GM21381 (cell line): ENCODE results near the gene SRPRB.

Experiments used
- ATAC-seq: cut with Tn5 transposase; IDR thresholded peaks from one replicate; pipeline ENCODE4 v1.9.1; 2021; ENCODE audit warnings: mild to moderate bottlenecking, moderate library complexity; ENCODE audit not compliant: unreplicated experiment

Gene SRPRB, protein sequence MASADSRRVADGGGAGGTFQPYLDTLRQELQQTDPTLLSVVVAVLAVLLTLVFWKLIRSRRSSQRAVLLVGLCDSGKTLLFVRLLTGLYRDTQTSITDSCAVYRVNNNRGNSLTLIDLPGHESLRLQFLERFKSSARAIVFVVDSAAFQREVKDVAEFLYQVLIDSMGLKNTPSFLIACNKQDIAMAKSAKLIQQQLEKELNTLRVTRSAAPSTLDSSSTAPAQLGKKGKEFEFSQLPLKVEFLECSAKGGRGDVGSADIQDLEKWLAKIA

DNA sequence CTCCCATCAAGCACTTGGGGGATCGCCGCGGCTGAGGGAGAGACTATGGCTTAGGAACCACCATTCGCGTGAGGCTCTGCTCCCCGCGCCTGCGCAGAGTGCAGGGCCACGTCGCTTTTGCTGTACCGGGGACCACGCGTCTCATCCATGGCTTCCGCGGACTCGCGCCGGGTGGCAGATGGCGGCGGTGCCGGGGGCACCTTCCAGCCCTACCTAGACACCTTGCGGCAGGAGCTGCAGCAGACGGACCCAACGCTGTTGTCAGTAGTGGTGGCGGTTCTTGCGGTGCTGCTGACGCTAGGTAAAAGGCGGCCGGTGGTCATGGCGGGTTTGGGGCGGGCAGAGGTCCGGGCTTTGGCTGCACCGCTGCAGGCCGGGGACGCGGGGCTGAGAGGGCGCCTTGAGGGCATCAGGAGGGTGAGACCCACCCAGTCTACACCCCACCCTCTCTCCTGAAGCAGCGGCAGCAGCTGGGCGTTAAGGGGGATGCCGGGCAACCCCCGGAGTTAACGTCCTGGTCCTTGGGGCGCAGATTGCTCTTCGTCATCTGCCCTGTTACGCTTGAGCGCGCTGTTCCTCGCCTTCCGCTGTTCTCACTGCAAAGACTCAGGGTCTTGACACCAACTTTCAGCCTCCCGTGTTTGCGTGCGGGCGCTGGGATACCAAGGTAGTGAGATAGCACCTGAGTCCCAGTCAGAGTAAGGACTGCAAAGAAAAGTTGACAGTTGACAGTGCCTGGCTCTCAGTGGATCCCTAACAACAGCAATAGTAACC lies at the start of gene SRPRB:
Gene SRPRB, plus strand, starts transcription at position 114 of the 774 bp plus-strand sequence. Its CDS starts 34 bp downstream, at position 148.
- peak; percentile 97 for ATAC-seq

DNA sequence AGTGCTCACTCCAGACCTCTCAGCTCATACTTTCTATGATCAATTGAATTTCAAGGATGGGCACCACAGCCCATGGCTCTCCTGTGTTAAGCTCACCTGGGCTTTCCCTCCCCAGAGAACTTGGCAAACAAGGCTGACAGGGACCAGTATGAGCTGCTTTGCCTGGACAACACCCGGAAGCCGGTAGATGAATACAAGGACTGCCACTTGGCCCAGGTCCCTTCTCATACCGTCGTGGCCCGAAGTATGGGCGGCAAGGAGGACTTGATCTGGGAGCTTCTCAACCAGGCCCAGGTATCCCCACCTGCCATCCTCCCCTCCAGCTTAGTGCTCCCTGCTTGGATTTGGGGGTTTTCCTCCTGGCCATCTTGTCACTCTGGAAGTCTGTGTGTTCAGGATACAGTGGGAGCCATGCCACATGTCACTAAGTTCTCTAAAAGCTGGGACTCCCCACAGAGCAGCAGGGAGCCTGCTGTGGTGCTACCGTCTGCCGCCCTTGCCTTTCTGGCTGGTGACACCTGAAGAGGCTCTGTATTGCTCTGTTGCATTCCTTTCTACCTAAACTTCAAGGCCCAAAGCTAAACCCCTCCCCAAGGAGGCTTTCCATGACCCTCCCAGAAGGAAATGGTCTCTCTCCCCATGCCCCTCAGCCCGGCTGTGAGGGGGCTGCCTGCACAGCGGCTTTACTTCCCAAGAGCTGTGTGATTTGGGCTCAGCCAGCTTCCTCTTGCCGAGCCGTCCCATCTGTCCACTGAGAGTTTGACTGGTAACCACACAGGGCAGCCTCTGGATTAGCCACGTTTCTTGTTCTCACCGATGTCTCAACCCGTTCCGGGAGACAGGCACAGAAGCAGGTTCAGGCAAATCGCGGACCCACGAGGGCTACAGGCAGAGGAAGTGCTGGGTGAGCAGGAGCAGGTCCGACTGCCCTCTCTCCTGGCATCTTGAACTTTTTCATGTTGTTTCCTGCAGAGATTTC lies 48.6 kb upstream of the SRPRB start:
- no peak for ATAC-seq

DNA sequence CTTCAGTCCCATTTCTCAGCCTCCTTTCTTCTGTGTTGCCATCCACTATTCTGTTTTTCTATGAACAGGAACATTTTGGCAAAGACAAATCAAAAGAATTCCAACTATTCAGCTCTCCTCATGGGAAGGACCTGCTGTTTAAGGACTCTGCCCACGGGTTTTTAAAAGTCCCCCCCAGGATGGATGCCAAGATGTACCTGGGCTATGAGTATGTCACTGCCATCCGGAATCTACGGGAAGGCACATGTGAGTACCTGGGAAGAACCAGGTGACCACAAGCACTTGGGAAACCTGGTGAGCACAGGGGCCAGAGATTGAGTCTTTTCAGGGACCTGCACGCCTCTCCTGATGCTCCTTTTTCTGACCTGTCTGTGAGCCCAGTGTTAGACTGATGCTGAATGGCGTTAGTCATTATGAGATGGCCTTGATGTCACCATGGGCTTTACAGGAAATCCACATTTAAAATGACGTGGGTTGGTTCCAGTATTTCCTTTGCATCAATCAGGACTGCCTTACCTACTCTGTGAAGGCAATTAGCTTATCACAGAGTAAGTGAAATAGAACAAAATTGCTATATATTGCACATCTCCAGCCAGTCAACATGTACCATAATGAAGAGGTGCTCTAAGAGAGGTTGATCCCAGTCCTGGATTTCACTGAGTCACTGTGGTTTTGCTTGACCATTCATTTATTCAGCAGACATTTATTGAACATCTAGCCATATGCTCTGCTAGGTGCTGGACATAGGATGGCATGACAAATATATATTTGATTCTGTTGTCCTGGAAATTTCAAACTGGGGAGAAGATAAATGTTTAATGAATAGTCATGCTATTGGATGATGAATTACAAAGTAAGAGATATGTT lies 47.7 kb upstream of the SRPRB start:
- no peak for ATAC-seq

DNA sequence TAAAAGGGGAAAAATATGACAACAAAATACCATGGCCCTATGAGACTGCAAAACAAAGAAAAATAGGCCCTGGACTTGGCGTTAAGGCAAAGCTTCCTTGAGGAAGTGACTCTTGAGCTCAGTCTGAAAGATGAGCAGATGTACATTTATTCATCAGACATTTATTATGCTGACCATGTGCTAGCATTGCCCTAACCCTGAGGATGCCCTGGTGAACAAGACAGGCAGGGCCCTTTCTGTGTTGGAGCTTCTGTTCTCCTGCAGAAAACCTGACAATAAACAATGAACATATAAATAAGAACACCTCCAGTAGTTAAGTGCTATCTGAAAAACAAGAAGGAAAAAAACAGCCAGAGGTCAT lies 47.1 kb upstream of the SRPRB start:
- no peak for ATAC-seq

DNA sequence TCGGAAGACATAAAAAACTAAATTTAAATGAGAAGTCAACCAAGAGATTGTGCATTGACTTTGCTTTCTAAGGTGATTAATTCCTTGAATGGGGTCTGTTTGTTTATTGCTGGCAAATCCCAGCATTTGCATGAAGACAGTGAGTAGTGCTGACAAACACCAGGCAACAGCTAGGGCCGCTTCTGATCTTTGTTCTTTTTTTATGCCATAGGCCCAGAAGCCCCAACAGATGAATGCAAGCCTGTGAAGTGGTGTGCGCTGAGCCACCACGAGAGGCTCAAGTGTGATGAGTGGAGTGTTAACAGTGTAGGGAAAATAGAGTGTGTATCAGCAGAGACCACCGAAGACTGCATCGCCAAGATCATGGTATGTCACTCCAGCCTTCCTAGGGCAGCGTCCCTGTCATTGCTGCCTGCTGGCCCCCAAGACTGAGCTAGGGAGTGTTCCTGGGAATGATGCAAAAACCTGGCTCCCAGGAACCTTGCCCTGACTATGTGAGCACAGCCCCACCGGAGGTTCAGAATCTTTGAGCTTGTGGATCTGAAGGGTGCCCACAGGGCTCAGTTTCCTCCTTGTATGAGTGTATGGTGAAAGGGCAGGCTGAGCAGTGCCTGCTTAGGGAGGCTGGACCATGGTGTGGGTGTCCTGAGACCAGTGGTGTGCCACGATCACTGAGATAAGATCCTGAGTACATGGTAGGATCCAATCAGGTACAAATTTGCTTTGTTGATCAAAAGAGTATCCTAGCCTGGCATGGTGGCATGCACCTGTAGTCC lies 46.5 kb upstream of the SRPRB start:
- ATAC-seq = no peak

DNA sequence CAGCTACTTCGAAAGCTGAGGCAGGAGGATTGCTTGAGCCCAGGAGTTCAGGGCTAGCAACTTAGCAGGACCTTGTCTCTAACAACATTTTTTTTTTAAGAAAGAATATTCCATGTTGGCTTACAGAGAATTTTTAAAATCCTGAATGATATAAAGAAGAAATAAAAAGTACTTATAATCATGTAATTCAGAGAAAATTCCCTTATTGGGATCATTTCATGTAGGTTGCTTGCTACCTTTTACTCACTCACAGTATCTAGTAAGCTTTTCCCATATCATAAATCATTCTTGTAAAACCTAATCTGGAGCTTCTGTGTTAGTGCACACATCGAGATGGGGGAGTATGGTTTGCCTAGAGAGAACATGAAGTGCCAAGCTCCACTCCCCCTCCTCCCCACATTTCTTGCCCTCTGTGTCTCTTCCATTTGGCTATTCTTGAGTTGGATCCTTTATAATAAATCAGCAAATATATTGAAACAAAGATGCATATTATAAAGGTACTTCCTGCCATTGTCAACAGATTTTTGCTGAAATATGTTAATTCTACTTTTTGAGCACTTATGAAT lies 45.8 kb upstream of the SRPRB start:
- no peak for ATAC-seq

DNA sequence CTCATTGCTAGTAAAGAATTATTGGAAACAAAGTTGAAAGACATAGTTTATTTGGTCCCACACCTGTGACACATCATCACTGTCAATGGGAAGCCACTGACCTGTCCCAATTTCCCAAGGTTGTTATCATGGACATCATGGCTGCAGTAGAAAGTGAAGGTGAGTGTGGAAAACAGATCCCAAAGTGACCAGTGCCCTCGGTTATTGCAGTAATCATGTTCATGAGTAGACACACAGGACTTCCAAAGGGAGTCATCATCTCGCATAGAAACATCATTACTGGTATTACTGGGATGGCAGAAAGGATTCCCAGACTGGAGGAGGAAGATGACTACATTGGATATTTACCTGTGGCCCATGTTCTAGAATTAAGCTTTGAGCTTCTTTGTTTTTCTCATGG lies 44.7 kb upstream of the SRPRB start:
- ATAC-seq = no peak

DNA sequence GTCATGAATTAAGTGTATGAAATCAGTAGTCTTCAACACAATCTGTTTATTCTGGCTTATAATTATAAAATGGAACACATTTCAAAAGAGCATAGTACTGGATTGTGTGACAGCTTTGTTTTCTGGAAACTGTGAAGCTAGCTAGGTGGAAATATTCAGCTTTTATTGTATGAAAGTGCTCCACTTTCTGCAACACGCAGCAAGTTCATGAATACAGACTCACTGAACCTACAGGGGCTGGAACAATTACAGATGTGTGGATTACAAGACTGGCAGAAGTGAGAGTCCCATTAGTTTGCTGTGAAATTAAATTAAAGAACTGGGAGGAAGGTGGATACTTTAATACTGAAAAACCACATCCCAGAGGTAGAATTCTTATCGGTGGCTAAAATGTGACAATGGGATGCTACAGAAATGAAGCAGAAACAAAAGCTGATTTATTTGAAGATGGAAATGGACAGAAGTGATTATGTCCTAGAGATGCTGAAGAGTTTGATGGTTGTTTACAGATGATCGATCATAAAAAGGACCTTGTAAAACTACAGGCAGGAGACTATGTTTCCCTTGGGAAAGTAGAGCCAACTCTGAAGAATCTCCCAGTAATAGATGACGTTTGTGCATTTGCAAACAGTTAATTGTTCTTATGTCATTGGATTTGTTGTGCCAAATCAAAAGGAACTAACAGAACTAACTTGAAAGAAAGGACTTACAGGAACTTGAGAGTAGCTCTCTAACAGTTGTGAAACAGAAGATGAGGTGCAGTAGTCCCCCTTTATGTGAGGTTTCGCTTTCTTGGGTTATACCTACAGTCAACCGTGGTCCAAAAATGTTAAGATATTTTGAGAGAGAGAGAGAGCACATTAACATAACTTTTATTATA lies 43.8 kb upstream of the SRPRB start:
- ATAC-seq = no peak

DNA sequence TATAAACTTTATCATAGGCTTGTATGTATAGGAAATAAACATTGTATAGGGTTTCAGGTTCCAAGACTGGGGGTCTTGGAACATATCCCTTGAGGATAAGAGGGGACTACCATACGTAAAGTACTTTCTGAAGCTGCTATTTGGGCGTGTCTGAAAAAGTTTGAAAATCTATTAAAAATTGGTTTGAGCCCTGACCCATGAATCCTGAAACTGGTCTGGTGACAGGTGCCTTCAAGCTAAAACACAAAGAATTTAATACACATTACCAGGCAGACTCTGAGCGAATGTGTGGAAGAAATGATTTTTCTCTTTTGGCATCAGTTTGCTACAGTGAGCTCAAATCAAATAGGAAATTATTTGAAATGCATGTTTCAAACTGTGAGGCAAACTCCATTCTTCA lies 43.1 kb upstream of the SRPRB start:
- ATAC-seq = no peak

DNA sequence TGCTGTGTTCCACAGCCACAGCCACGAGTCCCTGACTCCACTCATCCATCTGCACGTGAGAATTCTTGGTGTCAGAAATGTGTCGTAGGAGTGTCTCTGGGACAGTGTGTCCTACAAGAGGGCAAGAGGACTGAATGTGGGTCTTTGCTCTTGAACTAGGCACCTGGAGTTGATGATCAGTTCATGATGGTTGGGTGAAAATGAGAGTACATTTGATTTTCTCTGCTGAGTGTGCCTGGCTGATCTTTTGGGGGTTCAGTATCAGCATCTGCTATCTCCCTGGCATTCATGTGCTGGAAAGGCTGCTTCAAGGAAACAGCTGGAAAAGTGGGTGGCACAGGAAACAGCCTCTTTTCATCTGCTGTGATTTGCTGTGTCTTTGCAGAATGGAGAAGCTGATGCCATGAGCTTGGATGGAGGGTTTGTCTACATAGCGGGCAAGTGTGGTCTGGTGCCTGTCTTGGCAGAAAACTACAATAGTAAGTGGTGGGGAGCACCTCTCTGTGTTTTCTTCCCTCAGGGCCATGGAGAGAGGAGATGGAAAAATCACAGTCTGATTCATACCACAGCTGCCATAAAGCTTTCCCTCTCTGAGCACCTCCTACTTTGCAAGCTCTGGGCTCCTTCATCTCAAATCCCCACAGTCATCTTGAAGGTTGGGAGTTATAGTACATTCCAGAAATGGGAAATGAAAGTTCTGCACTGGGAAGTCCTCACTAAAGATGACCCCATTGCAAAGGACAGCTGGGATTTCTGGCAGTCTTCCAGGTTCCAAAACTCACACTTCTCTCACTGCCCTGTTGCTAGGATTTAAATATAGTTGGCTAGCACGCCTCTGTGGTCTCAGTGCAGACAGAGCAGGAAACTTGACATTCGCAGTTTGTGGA lies 41.6 kb upstream of the SRPRB start:
- ATAC-seq = no peak

DNA sequence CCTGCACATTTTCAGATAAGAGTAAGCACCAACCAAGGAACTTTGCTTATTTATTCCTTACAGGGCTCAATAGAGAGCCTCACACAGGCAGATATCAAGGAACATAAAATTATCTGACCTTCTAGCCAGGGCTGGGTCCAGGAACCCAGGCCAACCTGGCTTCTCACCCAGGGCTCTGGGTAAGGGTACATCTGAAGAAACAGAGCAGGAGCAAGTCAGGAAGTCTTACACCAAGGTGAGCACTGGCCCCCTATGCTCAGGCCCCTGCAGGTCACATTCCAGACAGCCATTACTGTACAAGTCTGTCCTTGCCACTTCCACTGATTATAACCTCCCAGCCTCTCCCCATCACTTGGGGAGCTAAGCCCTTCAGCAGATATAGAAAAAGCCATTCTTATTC lies 40.4 kb upstream of the SRPRB start:
- no peak for ATAC-seq

DNA sequence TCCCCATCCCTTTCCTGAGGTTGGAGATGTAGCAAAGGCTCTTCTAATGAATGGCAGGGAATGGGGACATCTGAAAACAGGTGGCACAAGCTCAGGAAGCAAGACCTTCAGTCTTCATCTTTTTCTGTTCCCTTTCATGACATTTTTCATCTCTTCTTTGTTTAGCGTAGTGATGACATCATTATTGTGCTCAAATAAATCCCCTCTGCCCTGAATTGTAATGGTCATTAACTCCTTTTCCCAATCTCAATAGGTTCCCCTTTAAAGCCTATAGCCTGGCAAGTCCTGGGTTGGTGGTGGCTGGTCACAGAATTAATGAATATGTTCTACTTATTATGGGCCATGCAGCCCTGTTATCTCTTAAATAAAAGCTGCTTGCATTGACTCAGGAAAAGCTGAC lies 38.0 kb upstream of the SRPRB start:
- no peak for ATAC-seq

DNA sequence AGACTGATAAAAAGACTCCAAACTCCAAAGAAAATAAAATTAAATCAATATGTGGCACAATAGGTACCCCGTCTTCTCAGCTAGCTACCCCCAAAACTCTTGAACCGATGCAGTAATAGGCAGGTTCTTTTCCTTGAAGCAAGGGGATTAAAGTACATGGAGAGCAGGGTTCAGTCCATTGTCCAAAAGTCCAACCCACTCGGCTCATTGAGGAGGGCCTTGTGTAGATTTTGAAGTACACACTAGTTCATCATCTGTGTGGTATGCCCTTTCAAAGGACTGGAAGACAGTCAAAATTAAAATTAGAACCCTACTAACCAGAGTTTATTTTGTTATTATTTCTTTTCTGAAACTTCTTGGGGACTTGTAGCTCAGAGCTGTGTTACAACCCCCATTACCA lies 36.1 kb upstream of the SRPRB start:
- ATAC-seq = no peak

DNA sequence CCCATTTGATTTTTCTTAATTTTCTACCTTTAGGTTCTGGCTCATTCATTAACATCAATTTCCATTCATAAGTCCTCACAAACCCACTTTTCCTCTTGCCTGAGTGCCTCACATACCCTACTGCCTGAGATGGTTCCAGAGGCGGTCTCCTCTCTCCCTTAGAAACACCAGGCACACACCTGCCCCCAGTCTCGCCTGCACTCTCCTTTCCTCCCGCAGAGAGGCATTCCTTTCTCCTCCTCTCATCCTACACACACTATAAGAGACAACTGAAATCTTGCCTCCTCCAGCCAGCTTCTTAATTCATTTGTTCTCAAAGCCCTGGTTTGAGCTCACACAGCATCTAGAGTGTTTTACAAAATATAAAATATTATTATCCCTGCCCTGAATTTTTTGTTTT lies 31.9 kb upstream of the SRPRB start:
- no peak for ATAC-seq

DNA sequence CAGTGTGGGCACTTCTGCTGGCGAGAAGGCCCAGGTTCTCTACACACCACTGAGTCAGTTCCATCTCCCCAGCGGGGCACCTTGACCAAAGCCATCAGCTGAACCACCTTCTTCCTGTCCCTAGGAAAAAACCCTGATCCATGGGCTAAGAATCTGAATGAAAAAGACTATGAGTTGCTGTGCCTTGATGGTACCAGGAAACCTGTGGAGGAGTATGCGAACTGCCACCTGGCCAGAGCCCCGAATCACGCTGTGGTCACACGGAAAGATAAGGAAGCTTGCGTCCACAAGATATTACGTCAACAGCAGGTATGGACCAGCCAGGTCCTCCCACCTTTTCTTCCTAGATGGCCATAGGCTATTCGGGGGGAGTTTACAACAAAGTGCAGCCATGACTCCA lies 30.3 kb upstream of the SRPRB start:
- no peak for ATAC-seq

DNA sequence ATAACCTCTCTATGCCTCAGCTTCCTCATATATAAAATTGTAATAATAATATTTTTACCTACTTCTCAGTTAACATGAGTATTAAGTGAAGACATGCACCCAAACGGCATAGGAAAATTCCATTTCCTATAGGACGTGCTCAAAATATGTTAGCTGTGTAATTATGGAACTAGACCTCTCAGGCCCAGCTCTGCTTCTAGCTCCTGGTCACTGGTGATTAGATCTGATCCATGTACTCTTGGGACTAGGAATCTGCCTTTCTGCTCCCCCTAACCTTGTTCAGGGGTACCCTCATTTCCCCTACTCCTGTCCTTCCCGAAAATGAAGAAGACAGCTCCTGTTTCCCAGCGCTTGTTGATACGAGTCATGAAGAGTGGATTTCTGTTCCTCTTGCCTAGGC lies 29.8 kb upstream of the SRPRB start:
- no peak for ATAC-seq

DNA sequence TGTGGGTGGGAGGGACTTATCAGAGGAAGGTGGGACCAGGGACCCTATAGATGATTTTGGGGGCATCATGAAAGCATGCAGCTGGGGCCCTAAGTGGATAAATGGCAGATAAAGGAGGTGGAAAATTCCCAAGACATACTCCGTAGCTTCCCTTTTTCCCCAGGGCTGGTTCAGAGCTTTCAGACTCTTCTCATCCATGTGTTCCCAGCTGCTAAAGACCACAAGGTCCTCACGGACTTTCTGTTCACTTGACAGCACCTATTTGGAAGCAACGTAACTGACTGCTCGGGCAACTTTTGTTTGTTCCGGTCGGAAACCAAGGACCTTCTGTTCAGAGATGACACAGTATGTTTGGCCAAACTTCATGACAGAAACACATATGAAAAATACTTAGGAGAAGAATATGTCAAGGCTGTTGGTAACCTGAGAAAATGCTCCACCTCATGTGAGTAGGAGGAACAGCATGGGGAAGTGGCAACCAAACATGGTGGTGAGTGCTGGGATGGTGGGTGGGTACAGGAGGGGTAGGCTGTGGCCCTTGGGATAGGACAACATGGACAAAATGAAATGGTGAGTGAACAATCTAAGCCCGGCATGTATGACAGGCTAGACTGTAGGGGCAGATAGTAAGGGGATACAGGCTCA lies 28.7 kb upstream of the SRPRB start:
- no peak for ATAC-seq
